ENCODE results near the gene TAX1BP1.

Gene TAX1BP1

GRCh38 chr7:27739909-27740448, at the start of gene TAX1BP1:
Gene TAX1BP1 (plus strand): TSS chr7:27740162. CDS start chr7:27748525, 8,363 bp downstream.
- peak; percentile 89 to 91 for DNase-seq (ENCODE audit: low read depth in 2 of 2)

DNA sequence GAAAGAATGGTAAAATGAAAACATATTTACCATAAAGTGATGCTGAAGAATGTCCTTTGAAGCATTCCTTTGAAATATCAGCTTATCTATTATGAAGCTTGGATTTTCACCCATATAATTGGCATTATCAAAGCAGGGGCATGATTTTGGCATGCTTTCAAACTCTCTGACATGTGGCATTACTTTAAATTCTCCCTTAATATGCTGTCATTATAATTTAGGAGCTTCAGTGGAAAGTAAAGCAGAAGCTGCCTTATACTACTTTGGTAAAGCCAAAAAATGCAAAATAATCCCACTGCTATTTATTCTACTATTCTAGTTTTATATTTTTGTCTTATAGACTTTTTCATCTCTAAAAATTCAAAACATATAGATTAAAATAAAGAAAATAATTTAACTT, 49.3 kb upstream of the TAX1BP1 start:
- DNase-seq (ENCODE audit: low read depth in 2 of 2), result no peak

GRCh38 chr7:27693794-27694193, 46.2 kb upstream of the TAX1BP1 start:
- no peak for DNase-seq (ENCODE audit: low read depth in 2 of 2)

DNA sequence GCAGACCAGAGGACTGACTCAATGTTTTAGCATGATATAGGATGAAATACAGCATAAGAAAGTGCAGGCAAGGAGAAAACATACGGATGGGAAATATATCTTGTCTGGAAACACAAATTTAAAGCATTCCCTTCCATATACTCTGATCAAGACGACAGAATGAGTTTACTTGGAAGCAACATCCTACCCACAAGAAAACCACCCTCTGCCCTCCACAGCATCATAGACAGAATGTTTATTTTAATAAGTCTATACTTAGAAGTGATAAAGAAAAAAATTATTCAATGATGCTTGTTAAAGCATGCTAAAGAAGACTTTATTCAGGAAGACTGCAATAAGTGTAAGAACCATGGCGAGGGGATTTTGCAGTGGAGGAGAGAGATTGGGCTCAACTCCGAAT, 44.9 kb upstream of the TAX1BP1 start:
- no peak for DNase-seq (ENCODE audit: low read depth in 2 of 2)

DNA sequence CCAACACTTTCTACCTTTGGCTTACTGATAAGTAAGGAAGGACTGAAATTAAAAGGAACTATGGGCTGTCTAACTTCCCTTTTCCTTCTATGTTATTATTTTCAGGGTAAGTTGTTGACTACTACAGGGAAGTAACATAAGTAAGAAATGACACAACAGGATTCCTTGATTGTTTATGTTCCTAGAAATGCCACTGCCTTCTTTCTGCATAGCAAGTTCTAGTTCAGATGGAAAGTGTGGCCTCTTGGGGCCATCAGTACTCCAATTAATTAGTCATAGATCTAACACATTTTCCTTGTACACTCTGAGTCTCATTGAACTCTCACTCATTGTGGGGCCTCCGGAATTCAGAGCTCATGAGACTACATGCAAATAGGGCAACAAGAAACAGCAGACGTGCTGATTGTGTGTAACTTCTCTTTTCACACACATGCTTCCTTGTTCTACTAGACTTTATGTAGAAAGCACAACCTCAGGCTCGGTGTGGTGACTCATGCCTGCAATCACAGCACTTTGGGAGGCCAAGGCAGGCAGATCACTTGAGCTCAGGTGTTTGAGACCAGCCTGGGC, 42.0 kb upstream of the TAX1BP1 start:
- no peak for DNase-seq (ENCODE audit: low read depth in 2 of 2)

GRCh38 chr7:27699751-27700150, 40.2 kb upstream of the TAX1BP1 start:
- no peak for DNase-seq (ENCODE audit: low read depth in 2 of 2)

DNA sequence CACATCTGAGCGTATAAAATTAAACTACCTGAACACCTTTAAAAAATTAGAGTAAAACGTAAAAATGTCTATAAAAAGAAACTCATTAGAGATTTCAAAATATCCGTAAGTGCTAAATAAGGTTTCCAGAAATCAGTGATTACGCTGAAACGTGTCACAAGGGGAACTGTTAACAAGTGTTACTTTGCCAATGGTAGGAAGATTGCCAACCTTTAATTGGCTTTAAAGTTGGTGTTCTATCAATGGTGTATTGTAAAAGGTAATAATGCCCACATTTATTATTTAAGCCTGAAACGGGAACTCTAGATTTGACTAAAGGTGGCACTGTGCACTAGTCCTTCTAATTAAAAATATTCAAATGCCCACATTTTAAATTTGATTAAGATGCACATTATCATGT, 39.5 kb upstream of the TAX1BP1 start:
- DNase-seq (ENCODE audit: low read depth in 2 of 2), result no peak

DNA sequence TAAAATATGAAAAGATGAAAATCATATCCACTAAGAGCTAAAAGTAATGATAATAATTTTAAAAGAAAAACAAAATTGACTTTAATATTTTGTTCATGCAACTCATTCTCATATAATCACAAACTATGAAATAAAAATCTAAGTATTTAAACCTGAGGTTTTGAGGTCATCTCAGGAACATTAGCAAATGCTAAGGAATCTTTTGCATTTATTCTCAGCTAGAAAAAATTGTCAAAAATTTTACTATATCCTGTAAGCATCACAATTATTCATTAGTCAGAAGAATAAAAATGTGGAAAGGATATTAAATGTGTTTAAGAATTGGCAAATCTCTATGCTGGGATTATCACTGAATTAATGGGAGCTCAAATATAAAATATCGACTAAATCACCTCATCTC, 36.8 kb upstream of the TAX1BP1 start:
- no peak for DNase-seq (ENCODE audit: low read depth in 2 of 2)

GRCh38 chr7:27704422-27705199, 35.4 kb upstream of the TAX1BP1 start:
- no peak for DNase-seq (ENCODE audit: low read depth in 2 of 2)

GRCh38 chr7:27705200-27705594, 34.8 kb upstream of the TAX1BP1 start:
- no peak for DNase-seq (ENCODE audit: low read depth in 2 of 2)

DNA sequence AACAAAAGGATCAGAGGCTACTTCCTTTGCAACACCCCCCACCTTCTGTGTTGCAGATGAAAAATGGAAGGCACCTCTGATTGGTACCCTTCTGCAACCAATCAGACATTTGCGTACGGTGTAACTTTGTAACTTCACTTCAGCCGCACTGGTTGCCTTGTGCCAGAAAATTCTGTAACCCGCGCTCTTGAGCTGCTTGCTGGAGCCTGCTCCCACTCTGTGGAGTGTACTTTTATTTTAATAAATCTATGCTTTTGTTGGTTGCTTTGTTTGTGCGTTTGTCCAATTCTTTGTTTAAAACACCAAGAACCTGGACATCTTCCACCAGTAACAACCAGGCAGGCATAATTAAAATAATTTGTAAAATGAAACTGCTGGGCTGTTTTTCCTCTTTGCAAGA, 31.5 kb upstream of the TAX1BP1 start:
- DNase-seq (ENCODE audit: low read depth in 2 of 2), result no peak

DNA sequence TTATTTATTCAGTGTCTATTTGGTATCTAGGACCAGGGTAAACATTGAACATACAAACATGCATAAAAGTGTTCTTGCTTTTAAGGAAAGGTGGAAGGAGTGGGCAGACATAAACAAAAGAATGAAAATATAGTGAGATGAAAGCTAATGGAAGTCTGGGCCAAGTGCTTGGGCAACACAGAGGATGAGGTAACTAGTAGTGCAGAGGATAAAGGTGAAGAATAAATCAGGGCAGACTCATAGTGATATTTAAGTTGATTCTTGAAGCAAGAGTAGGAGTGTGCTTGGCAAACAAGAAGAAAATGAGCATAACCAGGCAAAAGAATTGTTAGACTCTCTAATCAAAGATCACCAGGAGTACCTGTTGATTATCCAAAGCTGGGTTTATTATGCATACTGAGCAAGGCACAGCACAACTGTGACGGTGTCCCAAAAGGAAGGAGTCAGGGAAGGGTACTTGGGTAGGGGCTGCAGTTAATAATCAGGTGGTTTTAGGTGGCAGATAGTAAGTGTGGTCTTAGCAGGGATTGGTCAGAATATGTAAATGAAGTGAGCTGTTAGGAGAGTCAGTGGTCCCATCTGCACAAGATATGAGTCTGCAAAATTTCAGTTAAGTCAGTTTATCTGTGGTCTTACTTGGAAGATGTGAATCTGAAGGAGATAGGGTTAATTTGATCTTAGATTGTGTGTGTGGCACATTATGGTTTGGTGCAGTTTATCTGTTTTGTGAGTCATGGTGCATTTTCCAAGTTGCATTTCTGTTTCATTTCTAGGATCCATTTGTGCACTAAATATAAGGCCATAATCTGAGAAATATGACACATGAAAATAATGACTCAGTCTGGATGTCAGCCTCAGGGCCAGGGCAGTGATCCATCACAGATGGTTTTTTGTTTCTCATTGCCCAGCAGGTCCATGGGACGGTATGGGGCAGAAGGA, 30.6 kb upstream of the TAX1BP1 start:
- no peak for DNase-seq (ENCODE audit: low read depth in 2 of 2)

- no peak for DNase-seq (ENCODE audit: low read depth in 2 of 2)
These were observed 27.7 kb upstream of the TAX1BP1 start for GRCh38 chr7:27712217-27712616.

GRCh38 chr7:27714831-27715444, 25.0 kb upstream of the TAX1BP1 start:
- DNase-seq (ENCODE audit: low read depth in 2 of 2), result no peak

DNA sequence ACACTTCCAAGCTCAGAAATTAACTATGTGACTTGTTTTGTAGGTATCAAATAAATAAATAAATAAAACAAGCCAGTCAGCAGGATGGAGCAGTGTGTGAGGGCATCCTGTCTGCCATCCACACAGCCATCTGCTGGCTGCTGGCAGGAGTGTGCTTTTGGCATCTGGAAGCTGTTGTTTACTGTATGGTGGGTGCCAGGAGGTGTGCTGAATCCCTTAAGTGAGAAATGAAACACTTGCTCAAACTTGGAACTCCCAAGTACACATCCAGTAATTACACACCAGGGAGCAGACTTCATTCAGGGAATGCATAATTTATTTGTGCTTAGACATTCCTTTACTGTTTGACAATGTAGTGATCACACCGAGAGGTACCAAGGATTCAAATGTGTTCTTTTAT, 16.9 kb upstream of the TAX1BP1 start:
- no peak for DNase-seq (ENCODE audit: low read depth in 2 of 2)

DNA sequence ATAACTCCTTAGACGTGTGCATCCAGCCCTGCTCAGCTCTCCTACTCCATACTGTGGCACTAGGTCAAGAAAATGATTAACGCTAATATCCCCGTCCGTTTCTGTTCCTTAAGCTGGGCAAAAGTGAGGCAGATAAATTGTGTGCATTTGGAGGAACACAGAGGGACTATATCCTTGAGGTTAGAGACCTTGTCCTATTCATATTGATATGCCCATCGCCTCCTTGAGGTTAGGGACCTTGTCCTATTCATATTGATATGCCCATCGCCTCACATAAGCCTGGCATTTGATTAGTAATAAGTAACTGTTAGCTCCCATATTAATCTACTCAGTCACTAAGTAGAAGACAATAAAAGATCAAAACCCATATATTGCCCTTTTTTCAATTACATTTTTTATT, 12.9 kb upstream of the TAX1BP1 start:
- no peak for DNase-seq (ENCODE audit: low read depth in 2 of 2)

DNA sequence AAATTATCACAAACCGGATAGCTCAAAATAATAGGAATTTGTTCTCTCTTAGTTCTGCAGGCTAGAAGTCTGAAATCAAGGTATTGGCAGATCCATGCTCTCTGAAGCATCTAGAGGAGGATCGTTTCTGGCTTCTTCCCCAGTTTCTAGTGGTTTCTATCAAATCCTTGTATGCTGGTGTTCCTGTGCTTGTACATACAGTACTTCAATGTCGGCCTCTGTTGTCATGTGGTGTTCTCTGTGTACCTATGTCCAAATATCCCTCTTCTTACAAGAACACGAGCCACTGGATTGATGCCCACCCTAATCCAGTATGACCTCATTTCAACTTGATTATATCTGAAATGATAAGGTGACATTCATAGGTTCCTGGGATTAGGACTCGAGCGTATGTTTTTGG, 9.8 kb upstream of the TAX1BP1 start:
- no peak for DNase-seq (ENCODE audit: low read depth in 2 of 2)

DNA sequence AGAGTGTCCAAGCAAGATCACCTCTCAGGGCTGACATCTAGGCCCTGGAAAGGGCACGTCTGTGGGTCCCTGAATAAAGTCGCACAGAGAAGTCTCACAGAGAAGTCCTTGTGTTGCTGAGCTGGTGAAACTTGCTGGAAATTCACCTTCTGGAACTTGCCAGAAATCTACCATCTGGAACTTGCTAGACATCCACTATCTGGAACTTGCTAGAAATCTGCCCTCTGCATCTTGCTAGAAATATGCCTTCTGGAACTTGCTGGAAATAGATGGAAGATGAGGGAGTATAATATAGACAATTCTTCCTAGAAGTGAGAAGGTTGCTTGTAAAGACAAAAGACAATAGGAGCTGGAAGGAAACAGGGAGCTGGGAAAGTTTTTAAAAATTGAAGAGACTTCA, 5.4 kb upstream of the TAX1BP1 start:
- no peak for DNase-seq (ENCODE audit: low read depth in 2 of 2)

DNA sequence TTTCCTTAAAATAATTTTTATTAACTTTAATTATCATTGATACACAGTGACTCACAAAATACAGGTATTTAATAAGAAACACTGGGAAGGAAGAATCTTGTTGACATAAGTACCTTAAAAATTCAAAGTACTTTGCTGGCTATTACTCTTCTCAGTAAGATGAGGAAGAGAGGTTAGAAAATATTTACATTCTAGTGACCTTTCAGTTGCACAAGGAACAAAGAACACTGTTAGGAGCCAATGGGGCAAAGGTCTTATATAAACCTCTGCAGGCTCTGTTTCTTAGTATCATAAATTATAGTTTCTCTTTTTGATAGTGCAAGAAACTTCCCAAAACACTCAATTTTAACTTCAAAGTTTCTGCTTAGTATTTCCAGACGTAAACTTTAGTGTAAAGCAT, 4.8 kb upstream of the TAX1BP1 start:
- no peak for DNase-seq (ENCODE audit: low read depth in 2 of 2)

- no peak for DNase-seq (ENCODE audit: low read depth in 2 of 2)
These were observed 4.1 kb upstream of the TAX1BP1 start for GRCh38 chr7:27735831-27736230.

DNA sequence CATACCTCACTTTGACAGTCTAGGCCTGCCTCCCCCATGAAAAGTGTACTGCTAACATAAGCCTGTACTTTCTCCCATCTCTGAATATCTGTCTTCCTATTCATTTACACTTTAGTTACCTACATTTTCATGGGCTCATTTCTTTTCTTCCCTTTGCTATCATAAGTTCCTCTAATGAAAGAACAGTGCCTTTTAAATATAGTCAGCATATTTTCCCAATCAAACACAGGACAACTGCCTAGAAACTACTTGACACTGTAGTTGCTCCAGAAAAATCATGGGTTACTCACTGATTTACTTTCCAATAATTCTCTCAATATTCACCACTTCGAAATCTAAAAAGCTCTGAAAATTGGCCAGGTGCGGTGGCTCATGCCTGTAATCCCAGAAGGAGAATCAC, 2.8 kb upstream of the TAX1BP1 start:
- no peak for DNase-seq (ENCODE audit: low read depth in 2 of 2)

GRCh38 chr7:27737616-27738015, 2.3 kb upstream of the TAX1BP1 start:
- no peak for DNase-seq (ENCODE audit: low read depth in 2 of 2)
